Keratinocyte (primary cell): ENCODE measurements around the gene HERC5. TPM values are rescaled to one million over a fixed set of nuclear protein-coding genes. Genes with fewer than 3 reads are reported as not detected.
A peak's percentile ranks its signal among the peaks of the same experiment; 100 is the strongest.

Experiments
- DNase-seq: peaks from one replicate; pipeline ENCODE4 v3.0.0-alpha.2; 2011; ENCODE audit warnings: low read depth, missing footprints, low spot score
- FAIRE-seq: peaks from 2 replicates; lab custom pipeline; 2011; peaks lifted over from hg19 to GRCh38; lab: Jason Lieb, UNC
- H2AFZ ChIP-seq: 2 replicates; pipeline ENCODE4 v1.6.0; 2012; ENCODE audit warnings: low read length, control low read depth, inconsistent platforms; ENCODE audit not compliant: control insufficient read depth
- H3K27ac ChIP-seq: 2 replicates; pipeline ENCODE4 v1.5.1; 2011; ENCODE audit warnings: low read length; ENCODE audit not compliant: control insufficient read depth, insufficient read depth
- H3K27me3 ChIP-seq: 3 replicates; pipeline ENCODE4 v1.6.0; 2011; ENCODE audit warnings: low read length; ENCODE audit not compliant: control insufficient read depth, insufficient read depth; ENCODE audit errors: extremely low read depth
- H3K36me3 ChIP-seq, 2 experiments: 2 replicates in 1 of 2; 3 replicates in 1 of 2; pipeline ENCODE4 v1.5.1; 2011; ENCODE audit warnings: low read length in 2 of 2, mild to moderate bottlenecking in 1 of 2; ENCODE audit not compliant: control insufficient read depth in 2 of 2, insufficient read depth in 2 of 2; ENCODE audit errors: extremely low read depth in 1 of 2
- H3K4me1 ChIP-seq: 3 replicates; pipeline ENCODE4 v1.5.1; 2011; ENCODE audit warnings: low read length; ENCODE audit not compliant: control insufficient read depth, insufficient read depth; ENCODE audit errors: extremely low read depth
- H3K4me2 ChIP-seq: 3 replicates; pipeline ENCODE4 v1.6.0; 2011; ENCODE audit warnings: low read depth, low read length; ENCODE audit not compliant: control insufficient read depth, insufficient read depth; ENCODE audit errors: extremely low read depth
- H3K4me3 ChIP-seq, 3 experiments: fragments of 200-600 bp in 1 of 3; sonication (generic) in 1 of 3; 2 replicates in 2 of 3; 3 replicates in 1 of 3; pipeline ENCODE4 v1.5.1; 2011 to 2016; ENCODE audit warnings: low read length in 3 of 3, mild to moderate bottlenecking in 3 of 3, control low read depth in 2 of 3, inconsistent platforms in 1 of 3, low read depth in 1 of 3, mixed read lengths in 1 of 3, mixed run types in 1 of 3, moderate library complexity in 1 of 3; ENCODE audit not compliant: control insufficient read depth in 2 of 3, insufficient read depth in 2 of 3; ENCODE audit errors: extremely low read depth in 1 of 3
- H3K79me2 ChIP-seq: 2 replicates; pipeline ENCODE4 v1.6.0; 2012; ENCODE audit warnings: low read length; ENCODE audit not compliant: control insufficient read depth, insufficient read depth
- H3K9ac ChIP-seq: 3 replicates; pipeline ENCODE4 v1.6.0; 2011; ENCODE audit warnings: low read length; ENCODE audit not compliant: control insufficient read depth, insufficient read depth; ENCODE audit errors: extremely low read depth
- H3K9me1 ChIP-seq: 3 replicates; pipeline ENCODE4 v1.6.0; 2011; ENCODE audit warnings: low read length; ENCODE audit not compliant: control insufficient read depth, insufficient read depth; ENCODE audit errors: extremely low read depth
- H3K9me3 ChIP-seq: 2 replicates; pipeline ENCODE4 v1.5.1; 2012; ENCODE audit warnings: low read depth, low read length; ENCODE audit not compliant: control insufficient read depth
- H4K20me1 ChIP-seq: 3 replicates; pipeline ENCODE4 v1.6.0; 2011; ENCODE audit warnings: low read length; ENCODE audit not compliant: control insufficient read depth, insufficient read depth; ENCODE audit errors: extremely low read depth
- CTCF ChIP-seq, 3 experiments: IDR thresholded peaks in 1 of 3; conservative IDR thresholded peaks in 1 of 3; optimal IDR thresholded peaks in 1 of 3; 2 replicates in 2 of 3; 3 replicates in 1 of 3; pipeline versions ENCODE3 to v1.5.1; 2011; ENCODE audit warnings: low read length in 3 of 3, mild to moderate bottlenecking in 3 of 3, moderate library complexity in 2 of 3, control low read depth in 1 of 3, inconsistent platforms in 1 of 3; ENCODE audit not compliant: insufficient read depth in 2 of 3; ENCODE audit errors: extremely low read depth in 1 of 3
- EZH2 ChIP-seq: IDR thresholded peaks from one replicate; pipeline ENCODE4 v1.6.1; 2012; ENCODE audit warnings: inconsistent platforms, mild to moderate bottlenecking, low read length, moderate library complexity
- dilution Hi-C: fragments of 300-500 bp; cut with MboI; formaldehyde crosslinking; loops from one replicate; pipeline ENCODE4 v1.7.0; 2020; ENCODE audit warnings: low sequenced_read_pairs; ENCODE audit not compliant: extremely low pct_ligation_motif_present
- polyA plus RNA-seq, 5 experiments: library from polyadenylated mRNA; depleted of rRNA in 3 of 5; stranded (reverse) in 3 of 5; stranded (forward) in 1 of 5; unstranded in 1 of 5; fragments of >200 nt; gene quantifications; 1 replicate in 1 of 5; 2 replicates in 3 of 5; 3 replicates in 1 of 5; pipeline versions ENCODE4 v1.2.1 to v1.2.3, GENCODE V29; 2011 to 2012; ENCODE audit warnings: missing spikeins in 2 of 5, low read depth in 1 of 5, low replicate concordance in 1 of 5

HERC5 gene
- polyA plus RNA-seq, 1 donor (not counting 4 experiments of a cell fraction or from before 2014, with no cell fraction given): 3.4 TPM

- no peak overlapping the region for H2AFZ ChIP-seq
- no peaks in the 10 kb centered on the region for H3K9me1 ChIP-seq
- no peak overlapping the region for H3K4me3 ChIP-seq
- FAIRE-seq: no peak
- no peak overlapping the region for H3K4me2 ChIP-seq
- dilution Hi-C loops: no loop called here
- no peaks in the 10 kb centered on the region for H3K9me3 ChIP-seq
- DNase-seq: no peak
- H3K79me2 ChIP-seq: no peaks in the 10 kb centered on the region
- TF ChIP-seq EZH2 (no peak), CTCF (optimal IDR thresholded peaks at IDR 0.05 in 1 of 3, IDR thresholded peaks at IDR 0.05 in 1 of 3, conservative IDR thresholded peaks at IDR 0.05 in 1 of 3; ENCODE audit: extremely low read depth in 1 of 3, insufficient read depth in 2 of 3, low read length in 3 of 3) (no peak)
- H3K9ac ChIP-seq: no peak overlapping the region
- H3K27ac ChIP-seq: no peak overlapping the region
- no peaks in the 10 kb centered on the region for H3K27me3 ChIP-seq
- H3K4me1 ChIP-seq: peaks cover 31% of the 10 kb centered on the region
- peaks cover 3 to 4% of the 10 kb centered on the region in 2 experiments for H3K36me3 ChIP-seq
- no peaks in the 10 kb centered on the region for H4K20me1 ChIP-seq
These were observed 13.4 kb upstream of the HERC5 start for GRCh38 chr4:88443486-88443885.

GRCh38 chr4:88445252-88445651, 11.7 kb upstream of the HERC5 start:
- no peak overlapping the region for H2AFZ ChIP-seq
- H3K36me3 ChIP-seq: peaks cover 3 to 4% of the 10 kb centered on the region in 2 experiments
- H4K20me1 ChIP-seq: no peaks in the 10 kb centered on the region
- no peak overlapping the region for H3K27ac ChIP-seq
- H3K9me3 ChIP-seq: no peaks in the 10 kb centered on the region
- peak overlapping the region; percentile 15 for H3K4me2 ChIP-seq
- FAIRE-seq (peak; percentile 61), DNase-seq (no peak)
- no peaks in the 10 kb centered on the region for H3K79me2 ChIP-seq
- no peak overlapping the region for H3K4me3 ChIP-seq
- no peak overlapping the region for H3K9ac ChIP-seq
- H3K4me1 ChIP-seq: peaks cover 35% of the 10 kb centered on the region
- H3K27me3 ChIP-seq: no peaks in the 10 kb centered on the region
- H3K9me1 ChIP-seq: peaks cover 3% of the 10 kb centered on the region
- dilution Hi-C loops: no loop called here
- TF ChIP-seq CTCF (optimal IDR thresholded peaks at IDR 0.05 in 1 of 3, IDR thresholded peaks at IDR 0.05 in 1 of 3, conservative IDR thresholded peaks at IDR 0.05 in 1 of 3; ENCODE audit: extremely low read depth in 1 of 3, insufficient read depth in 2 of 3, low read length in 3 of 3) (no peak), EZH2 (no peak)
